Karpas-422 (cell line): ENCODE measurements around the gene WDR5. TPM values are rescaled to one million over a fixed set of nuclear protein-coding genes. Genes with fewer than 3 reads are reported as not detected.

ENCODE experiments used
- DNase-seq: peaks from one replicate; pipeline ENCODE4 v3.0.0-alpha.2; 2015
- H2AFZ ChIP-seq: fragments of 200-600 bp; sonication (generic); 2 replicates; pipeline ENCODE4 v1.6.1; 2014; ENCODE audit warnings: antibody characterized with exemption, low read length, mixed read lengths
- H3K27ac ChIP-seq: fragments of 200-600 bp; sonication (generic); 2 replicates; pipeline ENCODE4 v1.5.1; 2014; ENCODE audit warnings: mild to moderate bottlenecking, low read length, moderate library complexity
- H3K27me3 ChIP-seq: fragments of 200-600 bp; sonication (generic); 2 replicates; pipeline ENCODE4 v1.6.1; 2014; ENCODE audit warnings: low read length, mixed read lengths
- H3K36me3 ChIP-seq: fragments of 200-600 bp; sonication (generic); 2 replicates; pipeline ENCODE4 v1.6.1; 2014; ENCODE audit warnings: low read length, mixed read lengths; ENCODE audit not compliant: insufficient read depth
- H3K4me1 ChIP-seq: fragments of 200-600 bp; sonication (generic); 2 replicates; pipeline ENCODE4 v1.6.1; 2014; ENCODE audit warnings: mild to moderate bottlenecking, low read length, mixed read lengths
- H3K4me2 ChIP-seq: fragments of 200-600 bp; sonication (generic); 2 replicates; pipeline ENCODE4 v1.6.1; 2014; ENCODE audit warnings: low read length, low read depth, mild to moderate bottlenecking; ENCODE audit not compliant: poor library complexity, severe bottlenecking
- H3K4me3 ChIP-seq: fragments of 200-600 bp; sonication (generic); 2 replicates; pipeline ENCODE4 v1.5.1; 2014; ENCODE audit warnings: mild to moderate bottlenecking, antibody characterized with exemption, low read length, mixed read lengths
- H3K79me2 ChIP-seq: fragments of 200-600 bp; sonication (generic); 2 replicates; pipeline ENCODE4 v1.6.1; 2014; ENCODE audit warnings: mild to moderate bottlenecking, low read length, mixed read lengths
- H3K9ac ChIP-seq: fragments of 200-600 bp; sonication (generic); 2 replicates; pipeline ENCODE4 v1.6.0; 2014; ENCODE audit warnings: low read length
- H3K9me2 ChIP-seq: fragments of 200-600 bp; sonication (generic), shearing (Covaris generic); replicated peaks from 2 replicates; pipeline ENCODE4 v1.6.0; 2014; ENCODE audit warnings: mild to moderate bottlenecking, low read length, moderate library complexity; ENCODE audit not compliant: insufficient read depth
- H3K9me3 ChIP-seq: fragments of 300-700, 200-600 bp; sonication (generic); 2 replicates; pipeline ENCODE4 v1.6.1; 2014; ENCODE audit warnings: low read length, mixed read lengths
- H4K20me1 ChIP-seq: fragments of 200-600 bp; sonication (generic); 2 replicates; pipeline ENCODE4 v1.6.1; 2014; ENCODE audit warnings: mild to moderate bottlenecking, antibody characterized with exemption, low read length, low read depth; ENCODE audit not compliant: insufficient read depth
- total RNA-seq: library from RNA; depleted of rRNA; stranded (reverse); fragments of >200 nt; shearing (Covaris generic); gene quantifications from 2 replicates; pipeline ENCODE4 v1.2.3, GENCODE V29; 2014; ENCODE audit warnings: low replicate concordance

Gene WDR5
- total RNA-seq, 1 experiment from 2014 or later: 19.6 TPM

- Histone ChIP-seq H3K27me3 (no peaks in the 10 kb centered on the region), H3K4me2 (no peak overlapping the region), H3K36me3 (no peaks in the 10 kb centered on the region), H3K27ac (no peak overlapping the region), H4K20me1 (no peaks in the 10 kb centered on the region), H3K4me1 (peaks cover 3% of the 10 kb centered on the region), H3K9ac (no peak overlapping the region), H3K79me2 (no peaks in the 10 kb centered on the region), H2AFZ (no peak overlapping the region), H3K9me2 (no peaks in the 10 kb centered on the region), H3K4me3 (no peak overlapping the region), H3K9me3 (peaks cover 6% of the 10 kb centered on the region; the same call in 1 of the 2 replicates)
- no peak for DNase-seq
These were observed 44.3 kb downstream of the WDR5 start for GRCh38 chr9:134179918-134180785.

GRCh38 chr9:134180786-134181647, 45.1 kb downstream of the WDR5 start:
- Histone ChIP-seq H3K4me3 (no peak overlapping the region), H3K79me2 (no peaks in the 10 kb centered on the region), H3K27ac (no peak overlapping the region), H3K9me2 (no peaks in the 10 kb centered on the region), H3K27me3 (no peaks in the 10 kb centered on the region), H2AFZ (no peak overlapping the region), H3K4me2 (no peak overlapping the region), H3K9me3 (peaks cover 6% of the 10 kb centered on the region; the same call in 1 of the 2 replicates), H4K20me1 (no peaks in the 10 kb centered on the region), H3K36me3 (no peaks in the 10 kb centered on the region), H3K9ac (no peak overlapping the region), H3K4me1 (no peaks in the 10 kb centered on the region; the same call in 1 of the 2 replicates)
- DNase-seq: no peak

- H3K4me2 ChIP-seq: no peak overlapping the region
- H3K27me3 ChIP-seq: no peaks in the 10 kb centered on the region
- no peak overlapping the region for H2AFZ ChIP-seq
- no peaks in the 10 kb centered on the region for H3K9me2 ChIP-seq
- DNase-seq: no peak
- no peak overlapping the region for H3K27ac ChIP-seq
- no peaks in the 10 kb centered on the region for H3K79me2 ChIP-seq
- H3K4me1 ChIP-seq: no peaks in the 10 kb centered on the region; the same call in 1 of the 2 replicates
- H4K20me1 ChIP-seq: no peaks in the 10 kb centered on the region
- H3K9me3 ChIP-seq: peaks cover 6% of the 10 kb centered on the region; the same call in 1 of the 2 replicates
- H3K9ac ChIP-seq: no peak overlapping the region
- no peaks in the 10 kb centered on the region for H3K36me3 ChIP-seq
- no peak overlapping the region for H3K4me3 ChIP-seq
These were observed 45.8 kb downstream of the WDR5 start for GRCh38 chr9:134181648-134182034.

- Histone ChIP-seq H2AFZ (no peak overlapping the region), H3K4me2 (no peak overlapping the region), H4K20me1 (no peaks in the 10 kb centered on the region), H3K9ac (no peak overlapping the region), H3K79me2 (no peaks in the 10 kb centered on the region), H3K4me3 (no peak overlapping the region), H3K27ac (no peak overlapping the region), H3K36me3 (no peaks in the 10 kb centered on the region), H3K9me3 (peaks cover 6% of the 10 kb centered on the region; the same call in 1 of the 2 replicates), H3K27me3 (no peaks in the 10 kb centered on the region), H3K4me1 (no peaks in the 10 kb centered on the region; the same call in 1 of the 2 replicates), H3K9me2 (no peaks in the 10 kb centered on the region)
- no peak for DNase-seq
These were observed 46.7 kb downstream of the WDR5 start for GRCh38 chr9:134182554-134183085.

- DNase-seq: no peak
- H3K4me3 ChIP-seq: no peak overlapping the region
These were observed 49.7 kb downstream of the WDR5 start for GRCh38 chr9:134185536-134186011.

DNA sequence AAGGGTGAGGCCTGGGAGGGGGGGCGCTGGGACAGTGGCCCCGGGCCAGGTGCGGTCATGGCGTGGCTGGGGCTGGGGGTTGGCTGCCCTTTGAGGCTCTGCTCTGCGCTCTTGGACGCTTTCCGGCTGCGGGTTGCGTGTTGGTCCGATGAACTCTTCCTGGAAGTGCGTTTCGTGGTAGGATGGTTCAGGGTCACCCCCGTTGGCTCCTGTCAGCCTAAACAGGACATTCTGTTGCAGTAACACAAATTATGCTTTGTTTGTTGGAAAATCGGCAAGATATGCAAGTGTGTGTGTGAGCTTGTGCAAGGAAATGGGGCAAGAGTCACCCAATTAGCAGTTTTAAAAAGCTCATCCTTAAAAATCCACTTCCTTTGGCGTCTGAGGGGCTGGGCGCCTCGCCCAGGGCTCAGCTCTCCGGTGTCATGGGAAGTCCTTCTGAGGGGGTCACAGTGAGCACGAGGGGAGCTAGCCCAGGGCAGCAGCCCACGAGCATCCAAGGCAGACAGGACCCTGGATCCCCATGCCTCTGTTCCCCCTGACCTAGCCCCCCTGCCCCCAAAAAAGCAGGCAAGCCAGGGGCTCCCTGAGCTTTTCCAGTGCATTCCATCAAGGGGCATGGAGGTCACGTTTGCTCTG, 50.7 kb downstream of the WDR5 start:
- H2AFZ ChIP-seq: no peak overlapping the region
- DNase-seq: no peak

More at GRCh38 chr9:134185536-134186011, 49.7 kb downstream of the WDR5 start:
- H3K27me3 ChIP-seq: no peaks in the 10 kb centered on the region
- H2AFZ ChIP-seq: no peak overlapping the region
- no peaks in the 10 kb centered on the region for H3K79me2 ChIP-seq
- no peaks in the 10 kb centered on the region for H3K9me2 ChIP-seq
- no peaks in the 10 kb centered on the region for H3K4me1 ChIP-seq
- peaks cover 6% of the 10 kb centered on the region; the same call in 1 of the 2 replicates for H3K9me3 ChIP-seq
- no peaks in the 10 kb centered on the region for H3K36me3 ChIP-seq
- H3K4me2 ChIP-seq: no peak overlapping the region
- H3K9ac ChIP-seq: no peak overlapping the region
- H4K20me1 ChIP-seq: no peaks in the 10 kb centered on the region
- no peak overlapping the region for H3K27ac ChIP-seq

DNA sequence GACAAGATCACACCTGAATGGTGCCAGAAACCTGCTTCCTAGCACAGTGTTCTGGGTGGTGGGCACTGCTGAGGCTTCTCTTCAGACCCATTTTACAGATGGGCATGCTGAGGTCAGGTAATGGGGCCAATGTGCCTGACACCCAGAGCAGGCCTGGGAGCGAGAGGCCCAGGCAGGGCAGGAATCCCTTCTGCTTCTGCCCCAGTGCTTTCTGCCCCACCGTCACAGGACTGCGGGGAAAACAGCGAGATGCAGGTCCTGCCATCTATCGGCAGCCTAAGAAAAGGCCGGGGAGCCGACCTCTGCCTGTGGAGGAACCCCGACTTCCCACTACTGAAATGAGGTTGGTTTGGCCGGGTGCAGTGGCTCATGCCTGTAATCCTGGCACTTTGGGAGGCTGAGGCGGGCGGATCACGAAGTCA, 51.2 kb downstream of the WDR5 start:
- no peak overlapping the region for H2AFZ ChIP-seq
- no peak overlapping the region for H3K4me3 ChIP-seq
- H3K9ac ChIP-seq: no peak overlapping the region
- no peaks in the 10 kb centered on the region for H3K27me3 ChIP-seq
- no peaks in the 10 kb centered on the region for H4K20me1 ChIP-seq
- no peaks in the 10 kb centered on the region for H3K36me3 ChIP-seq
- no peaks in the 10 kb centered on the region for H3K4me1 ChIP-seq
- no peak overlapping the region for H3K27ac ChIP-seq
- DNase-seq: peak; percentile 62
- H3K4me2 ChIP-seq: no peak overlapping the region
- H3K9me2 ChIP-seq: no peaks in the 10 kb centered on the region
- H3K79me2 ChIP-seq: no peaks in the 10 kb centered on the region
- peaks cover 6% of the 10 kb centered on the region; the same call in 1 of the 2 replicates for H3K9me3 ChIP-seq

More for the DNA sequence above, 50.7 kb downstream of the WDR5 start:
- H3K4me2 ChIP-seq: no peak overlapping the region
- no peak overlapping the region for H3K4me3 ChIP-seq
- no peak overlapping the region for H3K9ac ChIP-seq
- no peaks in the 10 kb centered on the region for H3K27me3 ChIP-seq
- no peaks in the 10 kb centered on the region for H3K4me1 ChIP-seq
- H3K9me2 ChIP-seq: no peaks in the 10 kb centered on the region
- H3K36me3 ChIP-seq: no peaks in the 10 kb centered on the region
- no peaks in the 10 kb centered on the region for H3K79me2 ChIP-seq
- H3K27ac ChIP-seq: no peak overlapping the region
- H3K9me3 ChIP-seq: peaks cover 6% of the 10 kb centered on the region; the same call in 1 of the 2 replicates
- H4K20me1 ChIP-seq: no peaks in the 10 kb centered on the region
